AG04450 (cell line): ENCODE data around the gene ACTR3C. TPM values are rescaled to one million over a fixed set of nuclear protein-coding genes. Genes with fewer than 3 reads are reported as not detected.
"Not testable (repeated sequence)": the region's sequence is repeated elsewhere in the genome, so short reads cannot be mapped to it uniquely, and the experiment has no call there.

Experiments used
- CTCF ChIA-PET: fragments of 300-600, 350-600 bp; formaldehyde crosslinking; extraction: SDS; loops from one replicate; lab custom pipeline; 2022; ENCODE audit warnings: antibody characterized with exemption, inconsistent platforms; lab: Charles Lee
- POLR2A ChIA-PET: fragments of 350-600 bp; formaldehyde crosslinking; extraction: SDS; loops from one replicate; lab custom pipeline; 2021; ENCODE audit warnings: antibody characterized with exemption, inconsistent platforms; lab: Yijun Ruan, JAX
- DNase-seq: peaks from one replicate; pipeline ENCODE4 v3.0.0-alpha.2; 2011; ENCODE audit warnings: low read depth, low spot score
- H3K27ac ChIP-seq: one replicate; pipeline ENCODE4 v1.5.1; 2012; ENCODE audit warnings: low read depth, low read length, control low read depth
- H3K27me3 ChIP-seq: one replicate; pipeline ENCODE4 v1.6.0; 2012; ENCODE audit warnings: low read length; ENCODE audit not compliant: control insufficient read depth, insufficient read depth
- H3K4me3 ChIP-seq: 2 replicates; pipeline ENCODE4 v1.5.1; 2011; ENCODE audit warnings: mild to moderate bottlenecking, low read depth, low read length, control low read depth
- H3K9me3 ChIP-seq: 2 replicates; pipeline ENCODE4 v1.5.1; 2012; ENCODE audit warnings: low read length; ENCODE audit not compliant: control insufficient read depth, insufficient read depth
- polyA plus RNA-seq: library from polyadenylated mRNA; depleted of rRNA; stranded (reverse); fragments of >200 nt; gene quantifications from 2 replicates; pipeline ENCODE4 v1.2.3, GENCODE V29; 2011
- TF ChIP-seq, protein P1 (sequence below): IDR thresholded peaks from 2 replicates; pipeline ENCODE4 v1.5.1; 2011; ENCODE audit warnings: low read depth, low read length, control low read depth, inconsistent platforms

ACTR3C gene
- polyA plus RNA-seq, 1 experiment: 0.31 TPM

DNA sequence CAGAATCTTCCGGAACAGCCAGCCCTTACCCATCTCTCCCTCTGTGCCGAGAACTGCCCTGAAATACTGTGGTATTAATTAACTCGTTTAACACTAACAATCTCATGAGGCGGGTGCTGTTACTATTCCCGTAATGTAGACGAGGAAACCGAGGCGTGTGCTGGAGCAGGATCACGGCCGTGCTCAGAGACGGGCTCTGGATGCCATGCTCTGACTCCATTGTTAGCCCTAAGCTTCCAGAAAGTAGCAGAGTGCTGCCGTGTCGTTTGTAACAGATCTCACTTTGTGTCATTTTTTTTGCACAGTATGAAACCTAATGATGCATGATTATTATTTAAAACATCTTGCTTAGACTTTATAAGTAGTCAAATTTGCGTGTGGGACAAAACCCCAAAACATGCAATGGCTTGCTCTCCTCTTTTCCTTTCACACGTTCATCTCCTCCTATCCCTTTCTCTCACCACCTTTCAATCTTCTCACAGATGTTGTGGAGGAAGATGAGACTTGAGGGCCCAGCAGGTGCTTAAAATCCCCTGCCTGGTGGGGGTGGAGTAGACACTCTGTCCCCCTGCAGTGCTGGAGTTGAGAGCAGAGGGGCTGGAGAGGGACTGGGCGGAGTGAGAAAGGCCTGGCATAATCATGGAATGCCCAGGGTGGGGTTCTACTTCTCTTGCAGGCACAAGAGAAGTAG lies 482 bp upstream of the ACTR3C start:
- TF ChIP-seq, protein P1, sequence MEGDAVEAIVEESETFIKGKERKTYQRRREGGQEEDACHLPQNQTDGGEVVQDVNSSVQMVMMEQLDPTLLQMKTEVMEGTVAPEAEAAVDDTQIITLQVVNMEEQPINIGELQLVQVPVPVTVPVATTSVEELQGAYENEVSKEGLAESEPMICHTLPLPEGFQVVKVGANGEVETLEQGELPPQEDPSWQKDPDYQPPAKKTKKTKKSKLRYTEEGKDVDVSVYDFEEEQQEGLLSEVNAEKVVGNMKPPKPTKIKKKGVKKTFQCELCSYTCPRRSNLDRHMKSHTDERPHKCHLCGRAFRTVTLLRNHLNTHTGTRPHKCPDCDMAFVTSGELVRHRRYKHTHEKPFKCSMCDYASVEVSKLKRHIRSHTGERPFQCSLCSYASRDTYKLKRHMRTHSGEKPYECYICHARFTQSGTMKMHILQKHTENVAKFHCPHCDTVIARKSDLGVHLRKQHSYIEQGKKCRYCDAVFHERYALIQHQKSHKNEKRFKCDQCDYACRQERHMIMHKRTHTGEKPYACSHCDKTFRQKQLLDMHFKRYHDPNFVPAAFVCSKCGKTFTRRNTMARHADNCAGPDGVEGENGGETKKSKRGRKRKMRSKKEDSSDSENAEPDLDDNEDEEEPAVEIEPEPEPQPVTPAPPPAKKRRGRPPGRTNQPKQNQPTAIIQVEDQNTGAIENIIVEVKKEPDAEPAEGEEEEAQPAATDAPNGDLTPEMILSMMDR: no peak
- Histone ChIP-seq H3K27ac (no peak overlapping the region), H3K9me3 (peaks cover 6% of the 10 kb centered on the region; the same call in 1 of the 2 replicates), H3K27me3 (no peaks in the 10 kb centered on the region), H3K4me3 (peak overlapping the region; percentile 13; the same call in 1 of the 2 replicates)
- CTCF ChIA-PET: no interaction called here
- no peak for DNase-seq
- POLR2A ChIA-PET: no interaction called here

DNA sequence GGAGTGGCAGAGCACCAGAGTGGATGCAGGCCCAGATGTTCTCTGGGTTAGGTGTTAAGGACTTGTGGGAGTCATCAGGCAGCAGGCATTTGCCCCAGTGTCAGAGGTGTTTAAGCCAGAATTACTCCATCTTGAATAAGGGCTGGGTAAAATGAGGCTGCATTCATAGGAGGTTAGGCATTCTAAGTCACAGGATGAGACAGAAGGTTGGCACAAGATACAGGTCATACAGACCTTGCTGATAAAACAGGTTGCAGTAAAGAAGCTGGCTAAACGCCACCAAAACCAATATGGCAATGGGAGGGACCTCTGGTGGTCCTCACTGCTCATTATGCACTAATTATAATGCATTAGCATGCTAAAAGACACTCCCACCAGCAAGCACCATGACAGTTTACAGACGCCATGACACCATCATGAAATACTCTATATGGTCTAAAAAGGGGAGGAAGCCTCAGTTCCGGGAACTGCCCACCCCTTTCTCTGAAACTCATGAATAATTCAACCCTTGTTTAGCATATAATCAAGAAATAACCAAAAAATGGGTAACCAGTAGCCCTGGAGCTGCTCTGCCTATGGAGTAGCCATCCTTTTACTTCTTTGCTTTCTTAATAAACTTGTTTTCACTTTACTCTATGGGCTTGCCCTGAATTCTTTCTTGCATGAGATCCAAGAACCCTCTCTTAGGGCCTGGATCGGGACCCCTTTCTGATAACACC lies 1.1 kb downstream of the ACTR3C start:
- H3K9me3 ChIP-seq: peaks cover 6% of the 10 kb centered on the region; the same call in 1 of the 2 replicates
- H3K27me3 ChIP-seq: no peaks in the 10 kb centered on the region
- TF ChIP-seq, protein P1: no peak
- ChIA-PET POLR2A (no interaction called here), CTCF (interaction anchor here (1.3 kb wide), 1 partner anchor 13 kb away, joined by 3 read pairs; no protein-coding TSS in a partner anchor)
- H3K4me3 ChIP-seq: no peak overlapping the region
- H3K27ac ChIP-seq: no peak overlapping the region
- no peak for DNase-seq

DNA sequence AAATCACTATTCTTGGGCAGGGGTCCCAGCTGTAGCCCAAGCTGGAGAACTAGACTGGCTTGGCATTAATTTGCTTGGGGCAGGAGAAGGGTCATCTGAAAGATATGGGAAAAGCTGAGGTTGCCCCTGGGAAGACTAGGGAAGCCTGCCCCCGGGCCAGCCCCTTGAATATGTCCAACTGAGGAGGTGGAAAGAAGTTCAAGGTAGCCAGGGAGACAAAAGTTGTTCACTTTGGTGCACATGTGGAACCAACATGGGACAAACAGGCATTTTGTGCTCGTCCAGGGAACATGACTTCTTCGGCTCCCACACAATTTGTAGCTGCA lies 1.6 kb downstream of the ACTR3C start:
- CTCF ChIA-PET: no interaction called here
- TF ChIP-seq, protein P1: no peak
- DNase-seq: no peak
- Histone ChIP-seq H3K27ac (no peak overlapping the region), H3K9me3 (peaks cover 6% of the 10 kb centered on the region; the same call in 1 of the 2 replicates), H3K4me3 (no peak overlapping the region), H3K27me3 (no peaks in the 10 kb centered on the region)
- POLR2A ChIA-PET: no interaction called here

DNA sequence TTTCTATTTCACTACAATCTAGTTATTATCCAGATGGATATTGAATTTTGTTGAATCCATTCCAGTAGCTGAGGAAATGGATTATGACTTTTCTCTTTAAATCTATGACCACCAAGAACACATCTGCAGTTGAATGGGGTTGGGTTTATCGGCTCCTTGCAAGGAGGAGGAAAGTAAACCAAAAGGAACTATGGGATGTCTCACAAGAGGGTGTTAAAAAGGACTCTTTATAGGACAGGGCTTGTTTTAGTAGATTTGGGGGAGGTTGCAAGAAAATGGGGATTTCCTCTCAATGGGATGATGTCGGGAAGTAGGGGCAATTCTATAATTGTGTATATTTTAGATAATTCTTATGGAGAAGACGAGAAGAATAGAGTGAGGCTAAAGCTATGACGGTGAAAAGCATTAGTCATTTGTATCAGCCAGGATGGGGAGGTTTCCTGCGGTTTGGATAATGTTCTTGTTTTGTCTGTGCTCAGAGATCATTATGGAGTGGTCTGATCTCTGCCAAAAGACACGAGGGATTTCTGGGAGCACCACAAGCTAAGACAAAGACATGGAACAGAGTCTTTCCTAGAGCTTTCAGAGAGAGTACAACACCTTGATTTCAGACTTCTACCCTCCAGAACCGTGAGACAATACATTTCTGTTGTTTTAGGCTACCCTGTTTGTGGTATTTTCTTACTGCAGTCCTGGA lies 5.4 kb downstream of the ACTR3C start:
- TF ChIP-seq, protein P1: no peak
- H3K27me3 ChIP-seq: no peaks in the 10 kb centered on the region
- peaks cover 3% of the 10 kb centered on the region; the same call in 1 of the 2 replicates for H3K9me3 ChIP-seq
- POLR2A ChIA-PET: interaction anchor here (0.9 kb wide), 1 partner anchor 17 kb away, joined by 4 read pairs; no protein-coding TSS in a partner anchor
- CTCF ChIA-PET: interaction anchor here (0.9 kb wide), 1 partner anchor 71 kb away, joined by 3 read pairs; no protein-coding TSS in a partner anchor
- no peak overlapping the region for H3K4me3 ChIP-seq
- H3K27ac ChIP-seq: no peak overlapping the region
- no peak for DNase-seq

DNA sequence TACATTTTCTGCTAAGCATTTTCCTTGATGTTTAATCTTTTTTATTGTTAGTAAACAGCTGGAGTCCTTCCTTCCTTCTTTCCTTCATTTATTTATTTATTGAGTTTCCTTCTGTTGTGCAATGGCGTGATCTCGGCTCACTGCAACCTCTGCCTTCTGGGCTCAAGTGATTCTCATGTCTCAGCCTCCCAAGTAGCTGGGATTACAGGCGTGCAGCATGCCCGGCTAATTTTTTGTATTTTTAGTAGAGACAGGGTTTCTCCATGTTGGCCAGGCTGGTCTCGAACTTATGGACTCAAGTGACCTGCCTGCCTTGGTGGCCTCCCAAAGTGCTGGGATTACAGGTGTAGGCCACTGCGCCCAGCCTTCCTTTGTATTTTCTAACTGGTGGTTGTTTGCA lies 6.4 kb downstream of the ACTR3C start:
- H3K27me3 ChIP-seq, DNase-seq, H3K4me3 ChIP-seq, H3K27ac ChIP-seq, H3K9me3 ChIP-seq: not testable (repeated sequence)
- ChIA-PET POLR2A (interaction anchor here (0.6 to 1.1 kb wide), 2 partner anchors 14 to 18 kb away, joined by 3 to 6 read pairs; no protein-coding TSS in a partner anchor), CTCF (interaction anchor here (0.9 to 1.1 kb wide), 2 partner anchors 39 to 72 kb away, joined by 3 read pairs; no protein-coding TSS in a partner anchor)
